HG03025 (cell line): Measurements from ENCODE around the gene ETFA.

Source experiments
- ATAC-seq: cut with Tn5 transposase; IDR thresholded peaks from one replicate; pipeline ENCODE4 v1.9.1; 2021; ENCODE audit warnings: mild to moderate bottlenecking, moderate library complexity; ENCODE audit not compliant: unreplicated experiment, low FRiP score

ETFA gene

DNA sequence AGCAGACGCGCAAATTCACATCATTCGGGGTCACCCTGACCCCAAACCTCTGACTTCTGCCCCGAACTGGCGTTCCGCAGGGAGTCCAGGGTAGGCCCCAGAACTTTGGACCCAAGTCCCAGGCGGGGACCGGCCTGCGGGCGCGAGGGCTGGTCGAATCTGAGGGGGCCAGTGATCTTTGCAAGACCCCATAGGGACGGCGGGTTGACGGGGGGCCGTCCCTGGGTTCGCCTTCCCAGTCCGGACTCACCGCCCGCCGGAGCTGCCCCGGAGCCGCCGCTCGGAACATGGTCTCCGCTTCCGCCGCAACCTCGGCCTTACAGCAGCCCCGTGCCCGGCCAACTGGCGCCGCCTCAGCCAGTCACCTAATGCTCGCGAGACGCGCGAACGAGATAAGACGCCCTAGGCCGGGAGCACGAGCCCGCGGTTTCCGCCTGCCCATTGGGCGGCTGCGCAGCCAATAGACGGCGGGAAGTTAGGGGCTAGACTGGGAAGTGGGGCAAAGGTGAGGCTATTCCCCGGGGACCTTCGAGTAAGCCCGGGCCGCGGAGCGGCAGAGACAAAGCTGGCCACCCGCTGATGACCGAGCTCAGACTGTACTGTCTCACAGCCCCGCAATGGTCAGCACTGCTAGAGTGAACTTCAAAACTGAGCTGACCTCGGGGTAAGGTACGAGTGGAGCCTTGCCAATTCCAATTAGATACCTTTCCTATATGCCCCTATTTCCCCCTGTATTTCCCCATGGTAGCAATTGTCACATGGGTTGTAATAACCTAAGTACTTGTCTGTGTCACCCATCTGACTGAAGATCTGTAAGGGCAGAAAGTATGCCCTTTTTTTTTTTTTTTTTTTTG lies at the start of gene ETFA:
Gene ETFA, minus strand, starts transcription at position 370 of the 854 bp plus-strand sequence. Its CDS starts 81 bp downstream, at position 289.
- peak; percentile 88 for ATAC-seq

DNA sequence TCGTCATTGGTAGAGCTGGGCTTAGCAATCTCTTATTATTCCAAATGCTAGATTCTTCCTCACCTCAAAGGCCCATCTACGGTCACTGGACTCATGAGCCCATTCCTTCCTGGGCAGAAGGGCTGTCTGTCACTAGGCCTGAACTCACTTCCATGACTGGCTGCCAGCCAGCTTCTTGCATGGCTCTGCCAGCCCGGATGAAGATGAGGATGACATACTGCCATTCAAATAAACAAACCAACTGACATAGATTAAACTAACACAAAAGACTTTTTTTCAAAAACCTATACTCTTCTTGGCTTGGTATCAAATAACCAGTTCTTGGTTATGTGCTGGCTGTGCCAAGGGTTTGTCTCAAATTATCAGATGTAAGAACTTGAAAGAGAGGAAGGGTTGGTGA lies 49.1 kb upstream of the ETFA start:
- ATAC-seq: no peak

DNA sequence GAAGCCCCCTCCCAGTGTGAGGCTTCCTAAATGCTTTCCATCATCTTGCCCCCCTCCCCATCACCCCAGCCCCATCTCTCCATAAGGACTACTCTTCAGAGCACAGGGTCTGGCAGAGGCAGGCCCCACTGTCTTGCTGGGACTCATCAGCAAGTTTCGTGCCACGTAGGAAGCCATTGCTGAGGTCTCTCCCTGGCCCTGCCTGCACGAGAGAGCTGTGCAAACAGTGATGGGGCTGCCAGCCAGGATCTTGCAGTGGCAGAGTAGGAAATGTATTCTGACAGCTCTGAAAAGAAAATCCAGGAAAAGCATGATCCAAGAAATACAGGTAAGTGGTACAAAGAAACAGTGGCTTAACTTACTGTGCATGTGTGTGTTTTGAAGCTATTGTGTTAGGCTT lies 47.9 kb upstream of the ETFA start:
- ATAC-seq: no peak

DNA sequence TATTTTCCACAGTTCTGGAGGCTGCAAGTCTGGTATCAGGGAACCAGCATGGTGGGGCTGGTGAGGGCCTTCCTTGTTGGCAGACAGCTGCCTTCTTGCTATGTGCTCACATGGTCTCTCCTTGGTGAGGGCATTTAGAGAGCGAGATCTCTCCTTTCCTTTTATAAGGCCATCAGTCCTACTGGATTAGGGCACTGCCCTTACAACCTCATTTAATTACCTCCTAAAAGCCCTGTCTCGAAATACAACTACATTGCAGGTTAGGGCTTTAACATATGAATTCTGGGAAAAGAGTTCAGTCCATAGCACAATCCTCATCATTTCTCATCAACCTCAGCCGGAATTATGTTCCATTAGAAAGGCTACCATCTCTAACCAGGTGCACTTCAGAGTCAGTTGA lies 47.2 kb upstream of the ETFA start:
- no peak for ATAC-seq

DNA sequence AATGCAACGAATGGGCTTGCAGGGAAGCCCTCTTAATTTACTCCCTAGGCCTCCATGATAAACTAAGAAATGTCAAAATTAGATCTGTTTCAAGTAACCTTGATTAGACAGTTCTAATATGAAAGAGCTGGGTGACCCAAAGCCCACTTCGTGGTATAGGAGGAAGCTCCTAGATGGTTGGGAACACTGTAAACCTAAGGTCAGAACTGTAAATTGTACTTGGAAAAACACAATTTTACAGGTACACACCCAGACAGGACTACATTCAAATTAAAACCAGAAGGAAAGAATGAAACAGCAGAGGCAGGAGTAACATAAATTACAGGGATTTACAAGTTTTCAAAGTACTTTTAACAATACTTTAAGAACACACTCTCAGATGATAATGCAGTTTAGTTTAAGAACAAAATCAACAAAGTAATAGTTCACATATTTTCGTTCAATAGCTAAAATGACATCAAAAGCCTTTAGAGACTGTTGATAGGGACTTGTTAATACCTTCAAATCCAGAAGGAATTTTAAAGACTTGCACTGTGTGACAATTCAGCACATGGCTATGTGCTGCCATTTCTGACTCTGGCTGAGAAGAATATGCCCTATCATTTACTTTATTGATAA lies 43.7 kb upstream of the ETFA start:
- no peak for ATAC-seq

DNA sequence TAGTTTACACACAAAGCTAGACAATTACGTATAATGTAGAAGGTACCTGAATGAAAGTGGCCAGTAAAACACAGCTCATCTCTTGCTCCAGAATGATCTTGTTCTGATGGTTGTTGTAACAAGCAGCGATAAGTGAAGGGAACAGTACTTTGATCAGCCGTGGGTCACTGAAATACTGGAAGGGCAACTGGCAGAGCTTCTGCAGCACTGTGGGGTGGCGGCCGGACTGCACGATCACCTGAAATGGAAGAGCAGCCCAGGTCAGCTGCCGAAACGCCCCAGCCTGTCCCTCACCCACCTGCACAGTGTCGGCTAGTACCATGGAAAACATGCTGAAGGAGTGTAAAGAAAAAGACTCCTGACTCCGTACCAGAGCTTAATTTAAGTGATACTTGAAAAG lies 42.6 kb upstream of the ETFA start:
- ATAC-seq: no peak

DNA sequence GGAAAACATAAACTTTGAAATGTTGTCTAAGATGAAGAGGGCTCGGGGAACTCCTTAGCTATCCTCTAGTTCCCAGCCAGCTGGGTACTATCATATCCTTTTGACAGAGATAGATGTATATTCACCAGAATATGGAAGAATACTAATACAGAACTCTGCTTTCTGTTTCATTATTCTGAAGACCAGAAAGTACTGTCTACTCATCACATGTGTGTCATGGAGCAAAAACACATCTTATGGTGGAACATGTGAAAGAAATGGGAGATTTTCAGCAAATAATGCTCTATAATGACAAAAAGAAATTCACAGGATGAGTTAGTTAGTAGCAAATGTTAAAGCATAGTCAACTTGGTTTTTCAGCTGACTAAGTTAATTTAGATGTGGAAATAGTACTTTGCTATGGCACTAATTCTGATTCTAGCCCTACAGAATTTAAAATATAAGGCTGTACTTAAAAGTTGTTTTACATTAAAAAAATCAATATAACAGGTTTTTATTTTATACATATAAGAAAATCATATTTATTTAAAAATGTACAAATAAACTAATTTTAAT lies 41.8 kb upstream of the ETFA start:
- no peak for ATAC-seq

DNA sequence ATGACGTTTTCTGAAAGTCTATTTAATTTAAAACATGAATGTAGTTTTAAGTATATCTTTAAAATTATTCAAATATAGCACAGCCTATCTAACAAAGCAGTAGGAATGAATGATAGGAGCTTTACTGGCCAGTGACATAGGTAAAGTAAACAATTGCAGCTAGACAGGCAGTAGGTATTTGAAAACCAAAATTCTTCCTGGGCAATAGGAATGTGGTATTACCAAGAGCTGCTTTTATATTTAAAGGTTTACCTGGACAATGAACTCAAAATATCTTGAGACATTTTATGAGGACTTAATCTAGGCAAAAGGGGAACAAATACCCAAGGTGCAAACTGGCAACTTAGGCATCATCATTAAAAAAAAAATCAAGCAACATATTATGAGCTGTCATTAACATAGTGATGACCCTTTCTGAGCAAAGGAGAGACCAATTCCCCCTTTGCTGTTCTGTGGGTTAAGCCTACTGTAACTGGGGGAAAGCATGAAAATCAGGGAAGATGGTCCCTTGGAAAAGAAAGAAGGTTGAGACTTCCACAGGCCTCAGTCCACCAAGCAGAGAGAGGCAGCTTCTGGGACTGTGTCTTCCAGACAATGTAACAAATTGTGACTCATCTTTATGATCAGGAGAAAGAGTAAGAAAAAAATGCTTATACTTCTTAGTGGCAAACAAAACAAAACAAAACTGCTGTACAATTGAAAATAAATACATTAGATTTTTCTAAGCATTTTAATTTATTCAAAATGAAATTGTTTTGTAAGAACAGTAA lies 38.2 kb upstream of the ETFA start:
- ATAC-seq: no peak

DNA sequence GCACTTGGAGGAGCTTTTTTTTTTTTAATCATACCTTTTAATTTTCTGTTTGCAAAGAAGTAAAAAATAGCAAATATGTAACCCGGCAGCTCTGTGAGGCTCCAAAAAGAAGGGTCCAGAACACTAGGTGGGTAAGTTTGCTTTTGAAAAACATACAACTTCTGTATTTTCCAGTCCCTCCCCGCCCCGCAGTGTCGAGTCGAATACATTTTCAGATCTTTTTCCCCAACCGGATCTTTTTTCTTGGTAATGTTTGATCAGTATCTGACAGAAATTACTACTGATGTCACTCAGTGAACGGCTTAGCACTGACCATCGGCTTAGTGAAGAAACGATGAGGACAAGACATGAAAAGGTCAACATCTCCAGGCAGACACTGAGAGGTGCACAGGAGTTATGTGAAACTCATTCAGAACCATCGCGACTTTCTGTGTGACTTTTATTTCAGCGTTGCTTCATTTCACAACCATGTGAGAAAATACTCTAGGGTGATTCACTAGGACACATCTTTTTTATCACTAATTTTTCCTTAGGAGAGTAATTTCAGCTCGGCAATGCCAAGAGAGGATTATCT lies 36.3 kb upstream of the ETFA start:
- ATAC-seq: no peak

DNA sequence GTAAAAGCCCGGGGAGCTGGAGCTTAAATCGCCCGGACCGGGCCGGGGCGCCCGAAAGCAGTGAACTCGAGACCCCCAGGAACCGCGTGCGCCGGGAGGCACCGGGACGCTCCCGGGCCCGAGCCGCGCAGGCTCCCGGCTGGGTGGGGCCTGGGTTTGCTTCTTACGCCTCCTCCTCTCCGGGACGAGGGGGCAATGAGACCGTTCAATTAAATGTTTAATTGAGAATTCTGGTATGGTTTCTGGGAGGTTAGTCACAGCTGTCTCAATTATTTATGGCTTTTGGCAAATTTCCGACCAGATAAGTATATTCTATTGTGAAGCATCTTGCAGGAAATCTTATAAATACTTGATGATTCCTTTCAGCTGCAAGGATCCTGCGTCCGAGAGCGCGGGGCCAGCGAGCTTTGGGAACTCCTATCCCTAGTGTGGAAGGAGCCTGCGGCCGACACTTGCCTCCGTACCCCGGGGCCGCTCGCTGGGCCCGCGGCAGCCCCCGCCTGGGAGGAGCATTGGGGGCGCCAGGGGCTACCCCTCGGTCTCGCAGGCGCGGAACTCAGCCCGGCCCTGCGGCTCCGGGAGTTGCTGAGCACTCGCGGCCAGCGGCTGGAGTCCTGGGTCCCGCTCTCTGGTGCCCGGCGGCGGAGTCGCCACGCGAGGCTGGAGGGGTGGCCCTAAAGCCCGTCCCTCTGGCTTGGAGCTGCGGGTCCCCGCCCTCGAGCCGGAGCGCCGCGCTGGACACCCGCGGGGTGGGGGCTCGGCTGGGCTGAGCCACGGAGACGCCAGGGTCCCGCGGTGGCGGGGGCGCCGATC lies 35.6 kb upstream of the ETFA start:
- no peak for ATAC-seq

DNA sequence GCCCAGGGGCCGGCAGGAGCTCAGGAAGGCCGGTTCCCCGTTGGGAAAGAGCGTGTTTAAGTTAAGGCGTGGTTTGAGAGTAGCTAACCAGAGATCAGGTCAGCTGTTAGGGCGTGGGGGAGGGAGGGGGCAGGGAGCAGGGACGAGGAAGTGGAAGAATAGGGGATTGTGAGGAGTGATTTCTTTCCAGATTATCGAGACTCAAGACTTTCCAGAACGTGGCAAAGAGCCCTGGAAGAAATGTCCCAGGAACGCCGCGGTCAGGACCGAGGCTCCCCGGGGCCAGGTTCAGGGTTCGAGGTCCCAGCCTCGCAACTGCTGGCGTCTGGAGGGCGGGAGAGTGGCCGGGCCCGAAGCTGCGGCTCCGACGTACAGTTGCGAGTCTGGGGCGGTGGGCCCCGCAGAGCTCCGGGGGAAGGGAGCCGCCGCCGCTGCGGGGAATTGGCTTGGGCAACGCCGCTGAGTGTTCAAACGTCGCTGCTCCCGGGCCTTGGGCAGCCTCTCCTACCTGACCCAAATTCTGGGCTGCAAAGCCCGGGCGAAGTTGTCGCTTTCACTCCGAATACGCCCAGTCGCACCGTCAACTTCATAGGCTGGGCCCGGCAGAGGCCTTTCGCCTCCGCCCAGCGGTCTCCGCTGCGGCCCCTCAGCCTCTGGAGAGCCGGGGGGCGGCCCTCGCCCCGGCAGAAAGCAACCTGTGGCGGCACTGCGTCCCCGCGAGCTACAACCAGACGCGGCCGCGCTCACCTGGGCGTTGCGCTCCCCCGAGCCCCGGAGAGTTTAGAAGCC lies 34.8 kb upstream of the ETFA start:
- ATAC-seq: peak; percentile 53

DNA sequence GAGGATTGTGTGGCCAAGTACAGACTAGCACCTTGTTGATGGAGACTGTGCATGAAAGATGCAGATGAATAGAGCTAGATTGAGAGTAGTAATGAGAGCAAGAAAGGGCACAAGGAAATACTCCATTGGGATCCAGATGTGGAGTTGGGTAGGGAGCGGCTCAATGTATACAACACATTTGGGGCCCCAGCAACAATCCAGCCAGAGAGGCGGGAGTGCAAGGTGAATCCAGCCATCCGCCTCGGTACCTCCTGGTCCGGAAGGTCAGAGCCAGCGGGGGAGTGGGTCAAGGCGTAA lies 34.3 kb upstream of the ETFA start:
- no peak for ATAC-seq

DNA sequence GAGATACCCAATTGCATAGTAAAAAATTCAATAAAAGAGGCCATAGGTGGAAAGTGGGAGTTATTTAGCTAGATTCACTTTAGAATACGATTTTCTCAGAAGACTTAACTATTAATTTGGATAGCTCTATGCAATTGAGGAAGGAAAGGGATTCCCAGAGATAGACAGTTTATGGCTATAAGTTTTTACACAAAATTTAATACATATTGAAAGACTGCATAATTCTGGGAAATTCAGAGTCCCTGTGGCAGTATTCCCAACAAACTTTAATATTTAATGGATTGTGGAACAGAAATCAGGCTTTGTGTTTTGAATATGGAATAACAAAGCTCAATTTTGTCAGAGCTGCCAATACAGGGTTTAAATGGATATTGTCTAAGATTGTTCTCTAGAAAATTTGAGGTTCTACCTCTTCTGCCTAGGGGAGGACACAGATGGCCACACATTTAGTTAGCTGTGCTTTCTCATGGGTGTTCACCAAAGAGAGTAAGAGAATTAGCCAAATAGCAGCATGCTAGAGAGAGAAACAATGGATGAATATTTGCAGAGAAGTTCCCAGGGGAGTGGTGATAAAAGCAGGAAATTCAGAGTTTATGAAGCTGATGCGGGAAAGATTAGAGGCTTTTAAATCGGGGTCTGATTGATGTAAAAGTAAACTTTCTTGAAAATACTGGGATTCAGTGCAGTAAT lies 33.8 kb upstream of the ETFA start:
- no peak for ATAC-seq

DNA sequence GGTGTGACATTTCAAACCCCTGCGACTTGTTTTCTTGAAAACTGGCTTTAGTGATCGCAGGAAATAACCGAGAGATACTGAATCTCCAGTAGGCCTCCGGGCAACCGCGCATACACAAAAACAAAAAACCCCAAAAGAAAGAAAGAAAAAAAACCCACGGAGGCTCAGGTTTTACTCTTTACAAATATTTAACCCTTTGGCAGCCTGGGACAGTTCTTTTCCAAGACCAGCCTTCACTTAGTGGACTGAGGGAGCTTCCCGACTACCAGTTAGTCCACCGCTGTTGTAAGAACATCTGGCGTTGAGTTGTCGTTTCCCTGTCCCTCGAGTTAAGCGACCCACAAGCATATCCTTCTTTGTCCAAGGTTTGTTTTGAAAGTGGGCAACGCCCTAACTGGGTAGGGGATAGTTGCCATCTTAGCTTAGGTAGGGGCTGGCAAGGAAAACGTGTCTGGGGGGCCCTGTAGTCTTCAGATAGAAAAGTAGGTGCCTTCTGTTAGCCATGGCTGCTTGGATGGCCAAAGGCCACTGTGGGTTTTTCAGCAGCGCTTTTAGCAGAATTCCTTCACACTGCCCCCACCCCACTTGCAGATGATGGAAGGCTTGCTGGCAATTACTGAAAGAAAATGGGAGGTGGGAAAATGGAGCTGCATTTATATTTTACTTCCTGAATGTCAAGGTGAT lies 32.2 kb upstream of the ETFA start:
- no peak for ATAC-seq

DNA sequence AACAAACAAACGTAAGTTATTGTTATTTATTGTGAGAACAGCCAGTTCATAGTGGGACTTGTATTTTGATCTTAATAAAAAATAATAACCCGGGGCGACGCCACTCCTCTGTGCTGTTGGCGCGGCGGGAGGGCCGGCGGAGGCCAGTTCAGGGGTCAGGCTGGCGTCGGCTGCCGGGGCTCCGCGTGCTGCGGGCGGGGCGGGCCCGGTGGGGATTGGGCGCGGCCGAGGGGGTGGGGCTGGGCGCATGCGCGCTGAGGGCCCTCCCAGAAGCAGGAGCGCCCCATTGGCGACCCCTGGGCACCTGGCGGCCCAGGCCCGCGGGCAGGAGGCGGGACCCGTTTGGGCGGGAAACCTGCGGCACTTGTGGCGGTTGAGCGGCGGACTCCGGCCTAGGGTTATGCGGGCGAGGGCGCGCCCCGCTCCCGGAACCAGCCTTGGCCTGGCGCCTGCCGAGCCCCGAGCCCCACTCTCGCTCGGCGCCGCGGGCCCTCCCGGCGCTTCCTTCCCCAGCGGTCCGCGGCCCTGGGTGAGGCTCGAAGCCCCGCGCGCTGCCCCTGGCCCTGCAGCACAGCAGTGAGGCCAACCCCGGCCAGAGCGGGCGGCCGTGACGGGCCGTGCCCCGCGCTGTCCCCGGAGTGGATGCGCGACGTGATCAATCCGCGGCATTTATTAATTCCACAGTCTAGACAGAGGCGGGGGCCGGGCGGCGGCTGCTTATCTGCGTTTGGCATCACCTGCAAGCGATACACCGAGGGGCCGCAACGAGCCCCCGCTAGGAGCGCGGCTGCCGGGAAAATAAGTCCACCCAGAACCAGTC lies 31.3 kb upstream of the ETFA start:
- ATAC-seq: no peak

DNA sequence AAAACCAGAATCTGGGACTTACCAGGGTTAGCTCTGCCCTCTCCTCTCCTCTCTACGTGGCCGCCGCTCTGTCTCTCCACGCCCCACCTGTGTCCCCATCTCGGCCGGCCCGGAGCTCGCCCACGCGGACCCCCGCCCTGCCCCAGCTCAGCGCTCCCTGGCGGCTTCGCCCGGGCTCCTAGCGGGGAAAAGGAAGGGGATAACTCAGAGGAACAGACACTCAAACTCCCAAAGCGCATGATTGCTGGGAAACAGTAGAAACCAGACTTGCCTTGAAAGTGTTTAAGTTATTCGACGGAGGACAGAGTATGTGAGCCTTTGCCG lies 30.8 kb upstream of the ETFA start:
- ATAC-seq: no peak

DNA sequence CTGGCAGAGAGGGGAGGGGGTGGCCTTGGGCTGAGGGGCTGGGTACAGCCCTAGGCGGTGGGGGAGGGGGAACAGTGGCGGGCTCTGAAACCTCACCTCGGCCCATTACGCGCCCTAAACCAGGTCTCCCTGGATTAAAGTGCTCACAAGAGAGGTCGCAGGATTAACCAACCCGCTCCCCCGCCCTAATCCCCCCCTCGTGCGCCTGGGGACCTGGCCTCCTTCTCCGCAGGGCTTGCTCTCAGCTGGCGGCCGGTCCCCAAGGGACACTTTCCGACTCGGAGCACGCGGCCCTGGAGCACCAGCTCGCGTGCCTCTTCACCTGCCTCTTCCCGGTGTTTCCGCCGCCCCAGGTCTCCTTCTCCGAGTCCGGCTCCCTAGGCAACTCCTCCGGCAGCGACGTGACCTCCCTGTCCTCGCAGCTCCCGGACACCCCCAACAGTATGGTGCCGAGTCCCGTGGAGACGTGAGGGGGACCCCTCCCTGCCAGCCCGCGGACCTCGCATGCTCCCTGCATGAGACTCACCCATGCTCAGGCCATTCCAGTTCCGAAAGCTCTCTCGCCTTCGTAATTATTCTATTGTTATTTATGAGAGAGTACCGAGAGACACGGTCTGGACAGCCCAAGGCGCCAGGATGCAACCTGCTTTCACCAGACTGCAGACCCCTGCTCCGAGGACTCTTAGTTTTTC lies 30.2 kb upstream of the ETFA start:
- no peak for ATAC-seq
